Activated T-cell treated with anti-CD3 and anti-CD28 coated beads for 1 hour (primary cell): ENCODE measurements around the gene HSPA12A.

Experiments
- DNase-seq: peaks from one replicate; pipeline ENCODE4 v3.0.0-alpha.2; 2020; ENCODE audit warnings: low read depth

The HSPA12A gene

DNA sequence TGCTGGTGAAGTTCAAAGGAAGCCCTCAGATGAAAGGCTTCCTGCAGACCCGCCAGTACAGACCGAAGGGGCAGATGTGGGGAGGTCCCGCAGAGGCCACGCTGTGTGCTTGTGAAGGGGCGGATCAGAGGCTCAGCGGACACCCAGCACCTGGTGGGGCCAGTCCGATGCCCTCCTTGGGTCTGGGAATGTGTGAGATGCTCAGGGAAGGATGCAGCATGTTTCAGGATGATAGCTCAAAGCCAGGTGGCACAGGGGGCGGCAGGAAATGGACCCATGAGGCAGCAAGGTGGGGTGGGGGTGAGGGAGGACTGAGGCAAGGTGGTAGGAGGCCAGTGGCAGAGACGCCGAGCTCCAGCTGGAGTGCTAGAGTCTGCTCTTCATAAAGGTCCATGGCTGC lies 27.9 kb upstream of the HSPA12A start:
- DNase-seq, result no peak

DNA sequence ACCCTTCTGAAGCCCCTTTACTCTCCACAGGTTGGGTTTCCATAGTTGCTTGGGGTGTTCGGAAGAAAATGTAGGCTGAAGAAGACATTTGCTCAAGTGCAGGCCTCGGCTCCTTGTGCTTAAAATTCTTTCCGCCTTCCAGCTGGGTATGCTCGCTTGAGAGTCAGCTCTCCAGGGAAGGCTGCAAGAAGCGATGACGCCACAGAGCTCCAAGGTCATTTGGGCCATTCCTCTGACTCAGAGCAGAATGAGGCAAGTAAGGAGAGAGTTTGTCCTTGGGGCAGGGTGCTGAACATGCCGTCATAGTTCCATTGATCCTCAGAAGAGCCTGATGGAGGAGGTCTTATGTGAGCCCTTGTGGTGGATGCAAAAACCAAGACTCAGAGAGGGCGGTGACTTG lies 27.4 kb upstream of the HSPA12A start:
- DNase-seq, result no peak

DNA sequence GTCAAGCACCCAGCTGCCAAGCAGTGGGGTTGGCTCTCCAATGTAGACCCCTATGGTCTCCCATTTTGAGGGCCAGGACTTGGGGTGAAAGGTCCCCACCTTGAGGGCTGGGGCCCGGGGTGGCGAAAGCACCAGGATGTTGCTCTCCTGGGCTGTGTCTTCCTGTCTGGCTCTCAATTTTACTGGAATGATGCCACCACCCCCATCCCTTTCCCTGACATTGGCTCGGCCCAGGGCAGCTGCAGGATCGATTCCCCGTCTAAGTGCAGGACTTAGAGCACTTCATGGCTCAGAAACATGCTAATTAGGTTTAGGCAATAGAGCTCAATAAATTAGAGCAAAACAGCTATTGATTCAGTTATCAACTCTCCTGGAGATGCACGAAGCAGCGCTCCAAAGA lies 27.0 kb upstream of the HSPA12A start:
- no peak for DNase-seq

DNA sequence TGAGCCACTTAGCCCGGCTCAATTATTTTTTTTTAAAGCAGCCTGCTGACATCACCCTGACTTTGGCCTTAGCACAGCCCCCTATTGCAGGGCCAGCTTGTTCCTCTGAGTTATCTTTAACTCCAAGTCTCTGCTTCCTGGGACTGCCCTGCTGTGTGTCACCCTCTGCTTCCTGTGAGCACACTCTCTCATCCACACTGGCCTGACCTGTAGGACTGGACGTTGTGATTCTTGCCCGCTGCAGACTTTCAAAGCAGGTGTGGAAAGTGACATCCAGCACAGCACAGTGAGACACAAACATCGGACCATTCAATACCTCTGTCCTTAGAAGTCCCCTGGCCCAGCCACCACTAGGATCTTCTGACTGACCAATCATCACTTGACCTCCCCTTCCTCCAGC lies 26.4 kb upstream of the HSPA12A start:
- no peak for DNase-seq

DNA sequence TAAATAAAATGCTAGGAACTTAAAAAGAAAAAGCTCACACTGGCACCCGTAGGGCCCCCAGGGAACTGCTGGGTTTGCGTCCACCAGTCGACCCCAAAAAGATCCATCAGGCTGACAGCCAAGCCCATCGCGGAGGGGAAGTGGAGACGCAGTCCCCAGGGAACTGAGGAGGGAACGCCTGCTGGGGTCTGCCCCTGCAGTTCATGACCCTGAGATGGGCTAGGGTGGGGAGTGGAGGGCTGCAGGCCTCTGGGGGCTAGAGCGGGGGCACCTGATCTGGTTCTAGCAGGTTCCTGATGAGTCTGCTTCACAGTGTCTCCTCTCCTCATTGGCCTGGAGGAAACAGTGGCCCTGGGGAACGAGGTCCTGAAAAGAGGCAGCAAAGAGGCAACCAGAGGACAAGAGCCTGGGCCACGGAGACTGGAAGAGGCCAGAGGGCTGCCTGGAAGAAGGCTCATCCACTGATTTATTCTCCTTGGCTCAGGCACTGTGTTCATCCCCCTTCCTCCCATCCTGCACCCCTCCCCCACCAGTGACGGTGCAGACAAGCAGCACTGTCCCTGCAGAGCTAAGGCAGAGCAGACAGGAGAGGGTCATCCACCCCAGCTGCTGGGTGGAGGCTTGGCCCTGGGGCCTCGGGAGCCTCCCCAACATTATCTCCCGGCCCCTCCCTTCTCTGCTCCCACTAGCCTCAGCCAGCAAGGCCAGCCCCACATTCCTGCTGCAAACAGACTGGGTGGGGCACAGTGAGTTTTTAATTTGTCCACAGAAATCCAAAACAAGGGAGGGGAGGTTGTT lies 24.7 kb upstream of the HSPA12A start:
- no peak for DNase-seq

DNA sequence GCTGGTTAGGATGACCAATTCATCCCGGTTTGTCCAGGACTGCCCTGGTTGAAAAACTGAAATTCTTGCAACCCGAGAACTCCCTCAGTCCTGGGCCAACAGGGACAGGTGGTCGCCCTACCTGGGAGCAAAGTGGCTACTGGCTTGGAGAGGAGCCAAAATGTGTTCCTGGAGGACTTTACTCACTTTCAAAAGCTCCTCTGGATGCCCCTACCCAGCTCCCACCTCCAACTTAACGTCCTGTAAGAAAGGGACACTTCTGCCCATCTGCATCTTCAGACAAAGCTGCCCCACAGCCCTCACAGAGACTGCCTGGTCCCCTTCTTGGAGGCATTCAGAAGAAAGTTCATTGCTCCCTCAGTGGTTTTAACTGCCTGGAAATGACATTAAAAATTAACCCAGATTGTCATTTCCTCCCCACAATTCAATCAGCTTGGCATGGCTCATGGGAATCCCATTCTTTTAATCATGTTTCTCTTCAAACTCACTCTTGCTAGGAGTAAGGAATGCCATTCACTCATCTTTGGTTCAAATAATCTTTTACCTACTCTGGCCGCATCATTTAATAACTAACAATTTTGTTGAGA lies 24.0 kb upstream of the HSPA12A start:
- no peak for DNase-seq

DNA sequence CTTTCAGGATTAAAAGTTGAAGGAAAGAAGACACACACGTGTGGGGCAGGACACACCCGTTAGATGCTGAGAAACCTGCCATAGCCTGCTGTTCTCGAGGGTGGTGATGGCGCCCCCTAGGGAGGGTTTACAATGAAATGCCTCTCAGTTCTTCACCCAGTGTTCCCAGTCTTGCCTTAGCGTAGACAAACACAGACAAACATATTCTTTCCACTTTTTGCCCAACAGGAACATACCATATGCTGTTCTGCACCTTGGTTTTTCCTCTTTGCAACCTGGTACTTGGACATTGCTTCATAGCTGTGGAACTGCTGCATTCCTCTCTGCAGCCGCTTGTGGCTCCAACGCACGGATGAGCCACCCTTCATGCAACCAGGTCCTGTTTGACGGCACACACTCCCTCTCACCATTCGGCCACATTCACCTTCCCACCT lies 23.3 kb upstream of the HSPA12A start:
- DNase-seq, result peak; percentile 23

DNA sequence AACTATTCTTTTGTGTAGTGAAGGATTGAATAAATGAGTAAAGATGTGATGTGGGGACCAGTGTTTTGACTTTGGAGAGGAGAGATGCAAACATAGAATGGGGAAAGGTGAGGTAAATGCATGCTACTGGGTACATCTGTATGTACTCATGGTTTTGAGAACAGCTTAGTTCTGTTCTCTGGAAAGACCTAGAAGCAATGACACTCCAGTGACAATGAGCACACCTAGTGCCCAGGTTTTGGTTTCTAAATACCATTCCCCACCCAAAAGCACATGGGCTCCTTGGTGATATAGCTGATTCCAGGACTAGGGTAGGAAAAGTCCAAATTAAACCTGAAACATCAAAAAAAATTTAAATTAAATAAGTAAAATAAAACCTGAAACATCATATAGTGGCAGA lies 22.6 kb upstream of the HSPA12A start:
- no peak for DNase-seq

DNA sequence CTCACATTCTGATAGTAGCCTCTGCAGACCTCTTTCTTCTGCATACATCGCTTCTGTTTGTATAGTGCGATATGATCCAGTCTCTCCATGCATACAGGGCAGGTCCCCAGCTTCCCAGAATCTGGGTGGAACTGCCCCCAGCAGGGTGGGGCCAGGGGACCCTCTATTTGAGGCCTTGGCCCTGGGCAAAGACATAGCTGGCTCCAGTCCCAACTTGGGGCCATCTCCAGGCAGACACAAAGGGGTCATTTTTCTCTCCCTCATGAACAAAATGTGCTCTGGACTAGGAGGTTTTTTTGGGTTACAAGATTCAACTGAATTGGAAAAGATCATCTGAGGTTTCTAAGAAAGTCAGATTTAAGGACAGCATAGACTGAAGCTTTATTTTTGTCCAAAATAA lies 21.1 kb upstream of the HSPA12A start:
- DNase-seq, result no peak

DNA sequence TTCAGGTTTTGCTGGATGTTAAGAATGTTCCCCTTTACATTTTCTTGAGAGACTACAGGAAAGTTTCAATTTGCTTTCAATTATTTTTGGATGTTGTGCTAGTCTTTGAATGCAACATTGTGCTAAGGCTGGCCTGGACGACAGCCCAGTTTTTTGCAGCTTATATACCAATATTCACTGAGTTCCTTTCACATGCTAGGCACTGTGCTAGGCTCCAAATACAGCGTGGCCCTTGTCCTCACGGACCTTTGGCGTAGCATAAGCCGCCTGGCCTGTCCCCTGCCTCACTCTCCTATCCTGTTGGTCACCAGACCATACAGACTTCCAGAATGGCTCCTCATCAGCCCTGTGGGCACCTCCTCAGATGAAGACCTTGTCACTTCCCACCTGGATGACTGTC lies 19.5 kb upstream of the HSPA12A start:
- DNase-seq, result no peak

DNA sequence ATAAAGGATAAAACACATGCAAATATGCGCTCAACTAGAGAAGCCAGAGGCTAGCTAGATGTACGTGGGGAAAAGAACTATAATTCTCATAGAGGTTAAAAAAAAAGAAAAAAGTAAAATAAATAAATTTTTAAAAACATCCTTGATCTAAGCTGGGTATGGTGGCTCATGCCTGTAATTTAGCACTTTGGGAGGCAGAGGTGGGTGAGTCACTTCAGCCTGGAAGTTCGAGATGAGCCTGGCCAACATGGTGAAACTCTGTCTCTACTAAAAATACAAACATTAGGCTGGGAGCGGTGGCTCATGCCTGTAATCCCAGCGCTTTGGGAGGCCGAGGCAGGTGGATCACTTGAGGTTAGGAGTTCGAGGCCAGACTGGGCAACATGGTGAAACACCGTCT lies 18.6 kb upstream of the HSPA12A start:
- DNase-seq, result no peak

DNA sequence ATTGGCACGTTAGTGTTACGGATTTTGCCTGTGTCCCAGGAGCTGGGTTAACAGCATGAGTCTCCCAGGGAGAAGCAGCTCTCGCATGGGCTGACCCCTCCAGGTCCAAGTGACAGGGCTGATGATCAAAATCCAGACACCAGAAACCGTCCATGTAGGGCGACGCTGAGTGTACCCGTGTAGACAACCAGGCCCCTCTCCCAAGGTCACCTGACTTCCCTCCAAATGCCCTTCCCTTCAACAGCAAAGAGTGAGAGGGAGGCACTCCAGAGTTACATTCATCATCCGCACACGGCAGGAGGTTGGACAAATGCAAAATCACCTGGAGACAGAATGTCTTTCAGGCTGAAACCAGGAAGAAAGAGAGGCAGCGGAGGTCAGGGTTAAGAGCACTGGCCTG lies 14.9 kb upstream of the HSPA12A start:
- no peak for DNase-seq

DNA sequence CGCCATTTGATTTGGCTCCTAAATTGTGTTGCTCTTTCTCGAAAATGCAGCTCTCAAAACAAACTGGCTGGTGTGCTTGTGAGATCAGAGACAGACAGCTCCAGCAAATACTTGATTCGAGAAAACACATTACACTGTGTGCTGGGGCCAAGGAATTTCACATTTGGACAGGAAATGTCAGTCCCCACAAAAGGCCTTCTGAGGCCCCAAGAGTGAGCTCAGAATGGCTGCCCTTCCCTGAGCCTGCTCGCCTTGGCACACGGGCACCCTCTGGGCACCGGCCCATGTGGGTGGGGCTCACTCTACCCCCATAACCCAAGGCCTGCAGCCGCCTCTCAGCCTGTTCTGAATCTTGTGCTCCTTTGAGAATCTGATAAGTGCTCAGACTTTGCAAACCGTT lies 13.9 kb upstream of the HSPA12A start:
- no peak for DNase-seq

DNA sequence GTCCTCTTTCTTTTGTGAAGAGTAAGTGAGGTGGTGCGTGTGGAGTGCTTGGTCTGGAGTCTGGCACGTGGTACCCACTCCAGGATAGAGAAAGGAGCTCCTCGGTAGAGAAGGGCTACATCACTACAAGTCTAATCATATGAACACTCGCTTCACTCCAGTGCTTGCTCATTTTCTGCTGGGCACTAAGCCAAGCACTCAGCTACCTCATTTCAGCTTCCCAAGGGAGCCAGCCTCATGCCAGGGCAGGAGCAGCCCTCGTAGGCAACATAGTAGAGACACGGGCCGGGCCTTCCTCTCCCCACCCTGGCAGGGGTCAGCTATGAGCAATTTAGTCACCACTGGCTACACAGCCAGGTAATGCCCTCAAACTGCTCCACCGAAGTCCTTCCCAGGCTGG lies 11.4 kb upstream of the HSPA12A start:
- DNase-seq, result no peak

DNA sequence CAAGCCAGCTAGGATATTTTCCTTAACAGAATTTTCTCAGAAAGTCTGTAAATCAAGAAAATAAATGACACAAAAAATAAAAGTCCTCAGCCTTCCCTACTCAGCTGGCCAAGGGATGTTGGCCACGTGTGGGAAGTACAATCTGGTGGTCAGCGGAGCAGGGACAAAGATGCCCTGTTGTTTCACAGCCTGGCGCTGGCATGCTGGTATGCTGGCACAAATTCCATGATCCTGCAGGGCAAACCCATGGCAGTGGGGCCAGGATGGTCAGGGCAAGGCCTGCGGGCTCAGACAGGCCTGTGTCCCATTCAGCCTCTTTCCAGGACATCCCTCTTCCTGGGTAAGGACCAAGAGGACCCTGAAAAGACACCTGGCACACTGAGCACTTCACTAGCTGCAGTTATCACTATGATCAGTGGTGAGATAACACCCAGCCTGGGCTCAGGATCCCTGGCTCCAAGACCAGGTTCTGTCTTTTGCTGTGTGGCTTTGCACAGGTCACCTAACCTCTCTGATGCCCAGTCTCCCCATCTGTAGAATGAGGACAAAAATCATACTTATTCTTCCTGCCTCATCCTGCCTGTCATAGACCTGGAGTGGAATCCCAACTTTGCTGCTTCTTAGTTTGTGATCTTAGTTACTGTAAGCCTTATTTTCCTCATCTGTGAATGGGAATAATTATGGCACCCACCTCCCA lies 10.8 kb upstream of the HSPA12A start:
- DNase-seq, result no peak

DNA sequence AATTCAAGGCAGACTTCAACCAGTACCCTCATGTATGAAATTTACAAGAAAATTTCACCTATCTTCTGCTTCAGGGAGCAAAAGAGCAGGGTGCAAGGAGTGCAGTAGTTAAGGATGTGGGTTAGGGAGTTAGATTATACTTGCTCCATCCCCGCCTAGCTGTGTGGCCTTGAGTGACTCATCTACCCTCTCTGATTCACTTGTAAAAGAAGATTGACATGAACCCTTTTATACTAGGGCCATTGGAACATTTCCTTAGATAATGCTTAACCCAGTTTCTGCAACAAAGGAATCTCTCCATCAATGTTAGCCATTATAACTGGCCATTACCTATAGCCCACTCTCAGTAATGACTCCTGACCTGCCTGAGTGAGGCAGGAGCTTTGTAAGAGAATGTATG lies 10.2 kb upstream of the HSPA12A start:
- DNase-seq, result no peak

DNA sequence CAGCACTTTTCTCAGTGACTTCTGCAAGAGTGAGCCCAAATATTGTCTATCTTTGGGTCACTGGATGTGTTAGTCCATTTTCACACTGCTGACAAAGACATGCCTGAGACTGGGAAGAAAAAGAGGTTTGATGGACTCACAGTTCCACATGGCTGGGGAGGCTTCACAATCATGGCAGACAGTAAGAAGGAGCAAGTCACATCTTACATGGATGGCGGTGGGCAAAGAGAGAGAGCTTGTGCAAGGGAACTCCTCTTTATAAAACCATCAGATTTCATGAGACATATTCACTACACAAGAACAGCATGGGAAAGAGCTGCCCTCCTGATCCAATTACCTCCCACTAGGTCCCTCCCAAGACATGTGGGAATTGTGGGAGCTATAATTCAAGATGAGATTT lies 6.1 kb upstream of the HSPA12A start:
- no peak for DNase-seq

DNA sequence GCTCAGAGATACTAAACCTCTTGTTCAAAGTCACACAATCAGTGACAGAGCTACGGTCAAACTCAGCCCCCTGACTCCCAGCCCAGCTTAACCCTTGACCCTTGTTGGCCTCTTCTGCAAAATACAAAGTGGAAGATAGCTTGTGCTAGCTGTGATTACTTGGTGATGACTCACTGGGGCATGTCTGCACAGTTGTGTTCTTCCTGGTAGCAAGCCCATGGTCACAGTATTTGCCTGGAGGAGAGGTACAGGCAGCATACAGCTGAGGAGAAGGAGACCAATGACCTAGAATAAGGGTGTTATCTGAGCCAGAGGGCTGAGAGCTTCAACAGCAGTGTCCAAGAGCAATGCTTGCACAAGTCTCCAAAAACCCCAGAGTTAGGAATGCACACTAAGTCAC lies 5.7 kb upstream of the HSPA12A start:
- DNase-seq, result no peak

DNA sequence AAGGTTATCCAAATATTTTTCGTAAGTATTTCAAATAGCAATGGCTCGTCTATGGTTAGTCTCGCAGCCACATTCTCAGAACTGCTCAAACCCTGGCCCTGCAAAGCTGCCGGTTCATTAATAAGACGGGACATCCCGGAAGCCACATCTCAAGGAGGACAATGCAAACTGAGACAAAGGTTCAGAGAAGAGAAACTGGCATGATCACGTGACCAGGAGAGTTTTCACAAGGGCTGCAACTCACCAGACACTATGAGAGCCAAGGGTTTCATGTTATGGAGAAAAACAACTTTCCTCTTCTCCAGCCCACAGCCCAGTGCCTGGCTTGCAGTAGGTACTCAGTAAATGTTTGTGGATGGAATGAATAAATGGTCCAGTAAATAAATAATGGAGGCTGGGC lies 5.0 kb upstream of the HSPA12A start:
- no peak for DNase-seq

DNA sequence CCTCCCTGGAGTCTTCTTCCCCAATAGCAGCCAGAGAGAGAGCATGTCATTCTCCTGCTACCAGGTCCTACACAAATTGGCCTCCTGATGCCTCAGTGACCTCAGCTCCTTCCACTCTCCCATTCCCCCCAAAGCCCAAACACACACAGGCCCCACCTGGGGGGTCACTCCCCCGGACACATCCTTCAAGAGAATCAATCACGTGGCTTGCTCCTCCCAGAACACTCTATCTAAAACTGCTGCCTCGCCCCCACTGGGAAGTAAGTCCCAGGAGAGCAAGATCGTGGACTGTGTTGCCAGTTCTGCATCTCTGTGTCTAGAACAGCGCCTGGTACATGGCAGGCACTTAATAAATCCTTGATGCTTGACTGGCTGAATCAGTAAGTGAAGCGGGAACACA lies 2.5 kb upstream of the HSPA12A start:
- no peak for DNase-seq

DNA sequence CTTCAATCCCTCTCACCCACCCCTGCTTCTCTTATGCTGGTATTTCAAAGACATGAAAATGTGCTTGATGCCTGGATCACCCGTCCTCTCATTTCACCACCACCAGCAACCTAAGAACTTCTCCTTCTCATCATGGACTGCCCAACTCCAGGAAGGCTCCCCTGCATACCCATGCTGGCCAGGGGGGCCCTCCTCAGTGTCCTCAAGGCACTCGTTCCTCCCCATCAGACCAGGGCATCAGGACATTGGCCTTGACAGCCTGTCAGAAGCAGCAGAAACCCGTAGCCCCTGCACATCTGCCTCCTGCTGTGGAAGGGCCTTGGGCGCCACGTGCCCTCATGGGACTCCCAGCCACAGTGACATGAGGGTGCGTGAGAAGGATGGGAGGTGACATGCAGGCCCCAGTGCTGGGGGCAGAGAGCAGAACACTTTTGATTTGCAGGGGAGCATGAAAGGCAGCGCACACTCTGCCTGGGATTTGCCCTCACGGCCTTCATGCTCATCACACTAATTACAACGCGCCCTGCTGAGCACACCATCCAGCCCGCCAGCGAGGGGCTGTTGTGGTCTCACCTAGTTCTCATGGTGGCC lies 1.9 kb upstream of the HSPA12A start:
- DNase-seq, result no peak

DNA sequence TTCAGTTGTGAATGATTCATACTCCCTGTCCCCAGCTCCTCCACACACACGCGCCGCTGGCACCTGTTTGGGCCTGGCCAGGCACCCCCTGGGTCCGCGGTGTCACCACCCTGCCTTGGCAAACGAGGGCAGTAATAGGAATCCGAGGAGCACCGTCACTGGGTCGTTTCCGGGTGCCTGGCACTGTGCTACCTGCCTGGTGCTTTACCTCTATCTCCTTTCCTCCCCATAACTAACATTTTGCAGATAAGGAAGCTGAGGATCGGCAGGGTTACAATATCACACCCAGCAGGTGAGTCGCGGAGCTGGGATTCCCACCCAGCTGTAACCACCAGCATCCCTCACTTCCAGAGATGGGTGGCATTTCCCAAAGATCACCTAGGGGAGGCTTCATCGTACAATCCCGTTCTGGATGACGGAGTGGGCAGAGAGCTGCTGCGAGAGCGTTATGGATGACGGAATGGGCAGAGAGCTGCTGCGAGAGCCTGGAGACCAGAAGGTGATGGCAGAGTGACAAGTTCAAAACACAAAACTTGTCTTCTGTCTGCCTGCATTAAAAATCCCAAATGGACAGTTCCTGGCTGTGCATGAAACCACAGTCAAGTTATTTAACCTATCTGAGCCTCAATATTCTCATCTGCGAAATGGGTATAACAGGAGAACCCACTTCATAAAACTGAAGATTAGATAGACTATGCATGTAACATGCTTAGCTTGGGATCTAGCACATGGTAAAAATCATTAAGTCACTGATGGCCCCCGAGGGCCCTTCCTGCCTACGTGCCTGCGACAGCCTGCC lies 1.1 kb upstream of the HSPA12A start:
- DNase-seq, result no peak
